H1 (cell line): ENCODE results near the gene APBA3. TPM values are rescaled to one million over a fixed set of nuclear protein-coding genes. Genes with fewer than 3 reads are reported as not detected.

Experiments used
- CTCF ChIA-PET: fragments of 300-600 bp; sonication (Branson Sonifier 250); formaldehyde crosslinking; loops from one replicate; lab custom pipeline; 2021; ENCODE audit not compliant: partially characterized antibody; lab: Charles Lee
- POLR2A ChIA-PET: fragments of 300-600 bp; sonication (Branson Sonifier 250); formaldehyde crosslinking; loops from one replicate; lab custom pipeline; 2021; ENCODE audit warnings: inconsistent platforms; ENCODE audit not compliant: partially characterized antibody; lab: Charles Lee
- DNase-seq, 2 experiments: peaks; one replicate each; pipeline versions ENCODE4 v3.0.0 to v3.0.0-alpha.2; 2010 to 2022; ENCODE audit warnings: low spot score in 2 of 2, low read depth in 1 of 2, mixed read lengths in 1 of 2
- FAIRE-seq: peaks from 2 replicates; lab custom pipeline; 2011; peaks lifted over from hg19 to GRCh38; lab: Jason Lieb, UNC
- H2AFZ ChIP-seq: 2 replicates; pipeline ENCODE4 v1.8.1; 2012; ENCODE audit warnings: low read length, inconsistent platforms
- H2AK5ac ChIP-seq: 2 replicates; pipeline ENCODE4 v1.6.1; 2013; ENCODE audit warnings: low read depth, low read length
- H2BK120ac ChIP-seq: replicated peaks from 2 replicates; pipeline ENCODE3; 2013; ENCODE audit warnings: low read depth, low read length, inconsistent platforms
- H2BK12ac ChIP-seq: 2 replicates; pipeline ENCODE4 v1.6.1; 2013; ENCODE audit warnings: low read depth, low read length
- H2BK15ac ChIP-seq: 2 replicates; pipeline ENCODE4 v1.6.1; 2013; ENCODE audit warnings: low read length
- H2BK20ac ChIP-seq: 2 replicates; pipeline ENCODE4 v1.6.1; 2013; ENCODE audit warnings: low read length
- H2BK5ac ChIP-seq: 2 replicates; pipeline ENCODE4 v1.6.1; 2013; ENCODE audit warnings: low read depth, low read length
- H3K14ac ChIP-seq: 2 replicates; pipeline ENCODE4 v1.6.1; 2013; ENCODE audit warnings: inconsistent platforms; ENCODE audit not compliant: insufficient read length
- H3K18ac ChIP-seq: 2 replicates; pipeline ENCODE4 v1.6.1; 2013; ENCODE audit warnings: low read length; ENCODE audit errors: extremely low read depth
- H3K23ac ChIP-seq: 2 replicates; pipeline ENCODE4 v1.6.1; 2013; ENCODE audit warnings: inconsistent platforms; ENCODE audit not compliant: insufficient read length
- H3K23me2 ChIP-seq: 2 replicates; pipeline ENCODE4 v1.6.1; 2013; ENCODE audit warnings: low read depth, low read length
- H3K27ac ChIP-seq: 2 replicates; pipeline ENCODE4 v1.6.1; 2011; ENCODE audit warnings: low read depth, low read length, inconsistent platforms
- H3K27me3 ChIP-seq, 4 experiments: replicated peaks in 1 of 4; 1 replicate in 1 of 4; 2 replicates in 3 of 4; pipeline versions ENCODE4 v1.6.1 to v1.8.1; 2011 to 2013; ENCODE audit warnings: low read length in 3 of 4, mild to moderate bottlenecking in 3 of 4, inconsistent platforms in 2 of 4, mixed read lengths in 2 of 4, moderate library complexity in 1 of 4; ENCODE audit not compliant: control insufficient read depth in 3 of 4, insufficient read depth in 3 of 4; ENCODE audit errors: extremely low read depth in 1 of 4
- H3K36me3 ChIP-seq, 4 experiments: 2 replicates each; pipeline versions ENCODE4 v1.6.1 to v1.8.1; 2011 to 2013; ENCODE audit warnings: mild to moderate bottlenecking in 4 of 4, low read length in 3 of 4, moderate library complexity in 2 of 4, control low read depth in 1 of 4, inconsistent platforms in 1 of 4; ENCODE audit not compliant: insufficient read depth in 4 of 4, control insufficient read depth in 2 of 4
- H3K4ac ChIP-seq: replicated peaks from 2 replicates; pipeline ENCODE3; 2013; ENCODE audit warnings: low read length, low read depth, mixed read lengths, inconsistent platforms; ENCODE audit not compliant: insufficient read length
- H3K4me1 ChIP-seq, 4 experiments: replicated peaks in 1 of 4; 1 replicate in 1 of 4; 2 replicates in 3 of 4; pipeline versions ENCODE4 v1.6.1 to v1.8.1; 2011 to 2013; ENCODE audit warnings: low read length in 3 of 4, inconsistent platforms in 2 of 4, mixed read lengths in 1 of 4; ENCODE audit not compliant: insufficient read depth in 4 of 4, control insufficient read depth in 3 of 4
- H3K4me2 ChIP-seq, 2 experiments: 2 replicates each; pipeline versions ENCODE4 v1.6.1 to v1.8.1; 2011 to 2013; ENCODE audit warnings: low read depth in 2 of 2, low read length in 2 of 2, control low read depth in 1 of 2, inconsistent platforms in 1 of 2, mild to moderate bottlenecking in 1 of 2; ENCODE audit not compliant: insufficient read depth in 1 of 2
- H3K4me3 ChIP-seq, 4 experiments: fragments of 200-600, 300-600 bp in 1 of 4; sonication (generic), shearing (Covaris generic), sonication (Bioruptor Twin) in 1 of 4; 2 replicates each; pipeline versions ENCODE4 v1.5.1 to v1.8.1; 2011 to 2016; ENCODE audit warnings: low read length in 4 of 4, low read depth in 3 of 4, control low read depth in 2 of 4, inconsistent platforms in 2 of 4, mild to moderate bottlenecking in 2 of 4, mixed read lengths in 1 of 4, moderate library complexity in 1 of 4; ENCODE audit not compliant: insufficient read depth in 2 of 4; ENCODE audit errors: extremely low read depth in 1 of 4
- H3K56ac ChIP-seq: replicated peaks from 2 replicates; pipeline ENCODE3; 2013; ENCODE audit warnings: low read depth, mild to moderate bottlenecking, mixed read lengths, low read length, inconsistent platforms; ENCODE audit not compliant: insufficient read length
- H3K79me1 ChIP-seq: 2 replicates; pipeline ENCODE4 v1.6.1; 2013; ENCODE audit warnings: low read depth, low read length, control low read depth
- H3K79me2 ChIP-seq, 2 experiments: 2 replicates each; pipeline versions ENCODE4 v1.6.1 to v1.8.1; 2012 to 2013; ENCODE audit warnings: low read length in 2 of 2, mild to moderate bottlenecking in 2 of 2, inconsistent platforms in 1 of 2; ENCODE audit not compliant: insufficient read depth in 2 of 2, control insufficient read depth in 1 of 2
- H3K9ac ChIP-seq, 4 experiments: replicated peaks in 1 of 4; 1 replicate in 1 of 4; 2 replicates in 3 of 4; pipeline versions ENCODE4 v1.6.1 to v1.8.1; 2011 to 2013; ENCODE audit warnings: low read depth in 3 of 4, low read length in 3 of 4, control low read depth in 2 of 4, mild to moderate bottlenecking in 2 of 4, moderate library complexity in 2 of 4, inconsistent platforms in 1 of 4; ENCODE audit errors: extremely low read depth in 1 of 4
- H3K9me3 ChIP-seq, 2 experiments: 2 replicates each; pipeline versions ENCODE4 v1.6.1 to v1.8.1; 2012 to 2013; ENCODE audit warnings: mild to moderate bottlenecking in 2 of 2, moderate library complexity in 2 of 2, control low read depth in 1 of 2, inconsistent platforms in 1 of 2, low read depth in 1 of 2, low read length in 1 of 2, mixed read lengths in 1 of 2; ENCODE audit not compliant: insufficient read depth in 2 of 2
- H4K20me1 ChIP-seq, 2 experiments: replicated peaks in 1 of 2; 2 replicates each; pipeline versions ENCODE3 to v1.8.1; 2011 to 2013; ENCODE audit warnings: inconsistent platforms in 2 of 2, low read length in 2 of 2, mild to moderate bottlenecking in 1 of 2; ENCODE audit not compliant: insufficient read depth in 2 of 2, control insufficient read depth in 1 of 2
- H4K5ac ChIP-seq: 2 replicates; pipeline ENCODE4 v1.6.1; 2013; ENCODE audit warnings: low read length, low read depth, mixed read lengths, inconsistent platforms; ENCODE audit not compliant: insufficient read length
- H4K8ac ChIP-seq: 2 replicates; pipeline ENCODE4 v1.8.0; 2013; ENCODE audit warnings: mild to moderate bottlenecking, moderate library complexity, low read length, inconsistent platforms; ENCODE audit not compliant: insufficient read depth; ENCODE audit errors: extremely low read depth
- H4K91ac ChIP-seq: replicated peaks from 2 replicates; pipeline ENCODE3; 2013; ENCODE audit warnings: low read length, mixed read lengths, inconsistent platforms; ENCODE audit not compliant: insufficient read length
- ASH2L ChIP-seq: fragments of 200-600, 300-600 bp; sonication (generic); IDR thresholded peaks from one replicate; pipeline ENCODE4 v1.7.1; 2017; ENCODE audit warnings: low read length
- CREB1 ChIP-seq: IDR thresholded peaks from 2 replicates; pipeline ENCODE4 v1.6.1; 2012; ENCODE audit warnings: inconsistent platforms
- CTBP2 ChIP-seq: IDR thresholded peaks from 2 replicates; pipeline ENCODE4 v1.7.0; 2011; ENCODE audit warnings: borderline replicate concordance, mild to moderate bottlenecking, moderate library complexity, mixed read lengths, low read length; ENCODE audit not compliant: insufficient read depth, insufficient read length
- FOSL1 ChIP-seq: IDR thresholded peaks from 2 replicates; pipeline ENCODE4 v1.6.1; 2011; ENCODE audit warnings: mild to moderate bottlenecking, low read depth, low read length, moderate library complexity; ENCODE audit not compliant: insufficient read depth
- JUN ChIP-seq: IDR thresholded peaks from 2 replicates; pipeline ENCODE4 v1.6.1; 2011; ENCODE audit warnings: low read depth, mild to moderate bottlenecking, improper control_type of control experiment, low read length
- KDM4A ChIP-seq: IDR thresholded peaks from one replicate; pipeline ENCODE4 v1.7.1; 2012; ENCODE audit warnings: low read depth, mild to moderate bottlenecking, moderate library complexity, low read length, inconsistent platforms; ENCODE audit not compliant: severe bottlenecking
- NRF1 ChIP-seq: IDR thresholded peaks from 2 replicates; pipeline ENCODE4 v1.6.1; 2011; ENCODE audit warnings: mild to moderate bottlenecking, low read depth, low read length, improper control_type of control experiment
- POLR2A ChIP-seq, 2 experiments: IDR thresholded peaks; 1 replicate in 1 of 2; 2 replicates in 1 of 2; pipeline ENCODE4 v1.6.1; 2011; ENCODE audit warnings: low read depth in 2 of 2, low read length in 2 of 2, mild to moderate bottlenecking in 2 of 2; ENCODE audit errors: control extremely low read depth in 1 of 2
- RBBP5 ChIP-seq: IDR thresholded peaks from 2 replicates; pipeline ENCODE4 v1.7.1; 2012; ENCODE audit warnings: low read depth, mild to moderate bottlenecking, inconsistent platforms, low read length, moderate library complexity, borderline replicate concordance
- RFX5 ChIP-seq: IDR thresholded peaks from 2 replicates; pipeline ENCODE4 v1.6.1; 2011; ENCODE audit warnings: low read depth, low read length, improper control_type of control experiment, borderline replicate concordance
- RNF2 ChIP-seq: fragments of 200-900, 300-1000 bp; sonication (generic); IDR thresholded peaks from 2 replicates; pipeline ENCODE4 v1.7.1; 2016; ENCODE audit warnings: borderline replicate concordance, low read depth, mild to moderate bottlenecking, antibody characterized with exemption, low read length; ENCODE audit not compliant: poor library complexity, severe bottlenecking; ENCODE audit errors: missing control alignments
- SP4 ChIP-seq: IDR thresholded peaks from 2 replicates; pipeline ENCODE4 v1.6.1; 2012; ENCODE audit warnings: low read length, inconsistent platforms
- TAF1 ChIP-seq: IDR thresholded peaks from 2 replicates; pipeline ENCODE4 v1.6.1; 2011; ENCODE audit warnings: mild to moderate bottlenecking, low read depth, low read length
- WGBS, 2 experiments: shearing (Covaris generic) in 1 of 2; methylation state at CpG; one replicate each; pipeline versions ENCODE4 v1.1.6 to v1.1.7; 2013 to 2015; ENCODE audit warnings: low lambda C conversion rate in 2 of 2, mixed read lengths in 2 of 2, inconsistent platforms in 1 of 2, low coverage in 1 of 2, missing lambda C conversion rate in 1 of 2; ENCODE audit not compliant: insufficient replicate concordance in 2 of 2, insufficient coverage in 1 of 2, insufficient read length in 1 of 2; ENCODE audit errors: extremely low coverage in 1 of 2, missing lambda C conversion rate in 1 of 2; 5-methylcytosine and 5-hydroxymethylcytosine counted together
- polyA plus RNA-seq, 7 experiments: library from polyadenylated mRNA; depleted of rRNA in 3 of 7; stranded (reverse) in 5 of 7; unstranded in 2 of 7; fragments of >200 nt in 5 of 7; fragments of 200-250 nt in 2 of 7; gene quantifications; 1 replicate in 5 of 7; 2 replicates in 1 of 7; 4 replicates in 1 of 7; pipeline versions ENCODE4 v1.2.1 to v1.2.3, GENCODE V29; 2011 to 2013; ENCODE audit warnings: missing spikeins in 2 of 7, mixed read lengths in 2 of 7
- total RNA-seq: library from RNA; stranded (reverse); fragmentation: NEBNext Ultra II Directional; extraction: Animal tissue kit (Norgen Biotek cat#: 25700); gene quantifications from 2 replicates; pipeline ENCODE4 v1.2.1, GENCODE V29; 2021

The APBA3 gene
- total and polyA plus RNA-seq, 2 of the 8 experiments (the other 6 are each of a cell fraction or from before 2014, with no cell fraction given) = 21.4 to 36.9 TPM

- Histone ChIP-seq H2BK12ac (no peak overlapping the region), H3K27me3 (no peaks in the 10 kb centered on the region), H4K20me1 (peaks cover 0 to 3% of the 10 kb centered on the region in 2 experiments), H2AFZ (no peak overlapping the region), H3K79me2 (no peaks in the 10 kb centered on the region), H3K4me2 (no peak overlapping the region), H3K23ac (no peak overlapping the region), H3K79me1 (no peaks in the 10 kb centered on the region), H2BK20ac (no peak overlapping the region), H3K4ac (no peak overlapping the region), H3K9me3 (no peaks in the 10 kb centered on the region), H2AK5ac (no peak overlapping the region), H4K8ac (no peak overlapping the region), H2BK120ac (no peak overlapping the region), H2BK15ac (no peak overlapping the region), H3K9ac (no peak overlapping the region), H3K23me2 (peaks cover 6% of the 10 kb centered on the region; the same call in 1 of the 2 replicates), H3K56ac (no peak overlapping the region), H3K27ac (no peak overlapping the region), H3K18ac (no peak overlapping the region), H2BK5ac (no peak overlapping the region), H3K4me1 (peaks cover 0 to 7% (median 2%) of the 10 kb centered on the region in 4 experiments; a peak in 2 of 7 replicates), H4K5ac (no peak overlapping the region), H4K91ac (no peak overlapping the region), H3K36me3 (no peaks in the 10 kb centered on the region), H3K4me3 (no peak overlapping the region), H3K14ac (no peak overlapping the region)
- WGBS, 2 experiments = 95% methylated on average over 2 of the region's 2 CpGs; no CpG with 5 or more reads in 1 of the 2 experiments
- no peak for DNase-seq
- CTCF ChIA-PET = interaction anchor here (1.6 to 1.8 kb wide), 3 partner anchors 8 to 47 kb away, joined by 5 to 10 read pairs (median 7); no protein-coding TSS in a partner anchor
- TF ChIP-seq RFX5 (no peak), POLR2A (IDR thresholded peaks at IDR 0.05; ENCODE audit: control extremely low read depth in 1 of 2, low read depth in 2 of 2, low read length in 2 of 2) (no peak), FOSL1 (no peak), SP4 (no peak), JUN (no peak), ASH2L (no peak), RBBP5 (no peak), CTBP2 (no peak), CREB1 (no peak), TAF1 (no peak), KDM4A (no peak), NRF1 (no peak), RNF2 (no peak)
- FAIRE-seq = no peak
- POLR2A ChIA-PET = interaction anchor here (0.7 to 2.3 kb wide), 5 partner anchors 8 to 210 kb away, joined by 3 to 14 read pairs (median 5); partner anchors contain the start of genes EEF2, MRPL54 and NMRK2
These were observed 13.9 kb upstream of the APBA3 start for GRCh38 chr19:3775374-3775711.
